HEK293 (cell line): ENCODE measurements around the gene NPR3.

Source experiments
- CTCF ChIA-PET: fragments of 350-600 bp; formaldehyde crosslinking; extraction: SDS; loops from one replicate; lab custom pipeline; 2021; ENCODE audit warnings: antibody characterized with exemption; lab: Yijun Ruan, JAX
- POLR2A ChIA-PET: fragments of 300-600 bp; formaldehyde crosslinking; extraction: SDS; loops from one replicate; lab custom pipeline; 2020; ENCODE audit warnings: antibody characterized with exemption, inconsistent platforms; lab: Yijun Ruan, JAX
- H3K27ac ChIP-seq: fragments of 200-500 bp; sonication (Bioruptor generic); 2 replicates; pipeline ENCODE4 v1.5.1; 2014; ENCODE audit warnings: low read depth, low read length, control low read depth, inconsistent platforms; ENCODE audit errors: extremely low read depth
- H3K36me3 ChIP-seq, 2 experiments: fragments of 200-500 bp in 1 of 2; sonication (Bioruptor generic) in 1 of 2; 1 replicate in 1 of 2; 2 replicates in 1 of 2; pipeline ENCODE4 v1.5.1; 2014 to 2017; ENCODE audit warnings: inconsistent platforms in 2 of 2, low read length in 2 of 2; ENCODE audit not compliant: control insufficient read depth in 2 of 2, insufficient read depth in 1 of 2
- H3K4me1 ChIP-seq: fragments of 200-500 bp; sonication (Bioruptor generic); 2 replicates; pipeline ENCODE4 v1.5.1; 2014; ENCODE audit warnings: mild to moderate bottlenecking, low read length, inconsistent platforms; ENCODE audit not compliant: control insufficient read depth, insufficient read depth
- H3K4me3 ChIP-seq: 2 replicates; pipeline ENCODE4 v1.5.1; 2011; ENCODE audit warnings: low read depth, mild to moderate bottlenecking, control low read depth, low read length, moderate library complexity
- H3K9me3 ChIP-seq: fragments of 200-500 bp; sonication (Bioruptor generic); 2 replicates; pipeline ENCODE4 v1.5.1; 2014; ENCODE audit warnings: low read depth, low read length, inconsistent platforms; ENCODE audit not compliant: control insufficient read depth, insufficient read depth
- BCL6B ChIP-seq: fragments of 450-650 bp; formaldehyde crosslinking; IDR thresholded peaks from 2 replicates; pipeline ENCODE4 v1.5.1; 2017; ENCODE audit warnings: missing biosample characterization, missing genetic modification characterization
- HIC1 ChIP-seq: fragments of 450-650 bp; formaldehyde crosslinking; IDR thresholded peaks from 2 replicates; pipeline ENCODE4 v1.5.1; 2016; ENCODE audit warnings: missing biosample characterization, missing genetic modification characterization
- IKZF3 ChIP-seq: fragments of 450-650 bp; IDR thresholded peaks from 2 replicates; pipeline ENCODE4 v1.5.0; 2018; ENCODE audit warnings: missing biosample characterization, mild to moderate bottlenecking, missing genetic modification characterization, moderate library complexity
- KLF16 ChIP-seq: fragments of 450-650 bp; formaldehyde crosslinking; IDR thresholded peaks from 2 replicates; pipeline ENCODE4 v1.5.1; 2017; ENCODE audit warnings: missing biosample characterization, missing genetic modification characterization
- KLF8 ChIP-seq: fragments of 450-650 bp; formaldehyde crosslinking; IDR thresholded peaks from 2 replicates; pipeline ENCODE4 v1.5.1; 2016; ENCODE audit warnings: missing biosample characterization, missing genetic modification characterization
- SETDB1 ChIP-seq: IDR thresholded peaks from one replicate; pipeline ENCODE4 v1.6.1; 2017; ENCODE audit warnings: mild to moderate bottlenecking, low read length, moderate library complexity, mixed read lengths; ENCODE audit not compliant: insufficient read length
- SP7 ChIP-seq: fragments of 450-650 bp; formaldehyde crosslinking; IDR thresholded peaks from 2 replicates; pipeline ENCODE4 v1.5.1; 2016; ENCODE audit warnings: missing biosample characterization, missing genetic modification characterization
- ZEB2 ChIP-seq: fragments of 450-650 bp; formaldehyde crosslinking; IDR thresholded peaks from 2 replicates; pipeline ENCODE4 v1.5.1; 2016; ENCODE audit warnings: missing biosample characterization, missing genetic modification characterization
- ZNF112 ChIP-seq: fragments of 450-650 bp; formaldehyde crosslinking; IDR thresholded peaks from 2 replicates; pipeline ENCODE4 v1.5.0; 2017; ENCODE audit warnings: missing biosample characterization, missing genetic modification characterization
- ZNF211 ChIP-seq: fragments of 450-650 bp; formaldehyde crosslinking; IDR thresholded peaks from 2 replicates; pipeline ENCODE4 v1.5.1; 2016; ENCODE audit warnings: low read depth, missing biosample characterization, missing genetic modification characterization
- ZNF214 ChIP-seq: fragments of 450-650 bp; formaldehyde crosslinking; IDR thresholded peaks from 2 replicates; pipeline ENCODE4 v1.5.1; 2017; ENCODE audit warnings: missing biosample characterization, mild to moderate bottlenecking, missing genetic modification characterization, borderline replicate concordance
- ZNF223 ChIP-seq: fragments of 450-650 bp; formaldehyde crosslinking; IDR thresholded peaks from 2 replicates; pipeline ENCODE4 v1.5.1; 2016; ENCODE audit warnings: missing biosample characterization, missing genetic modification characterization
- ZNF555 ChIP-seq: fragments of 450-650 bp; formaldehyde crosslinking; conservative IDR thresholded peaks from 2 replicates; pipeline ENCODE4 v1.5.1; 2017; ENCODE audit warnings: missing biosample characterization, mild to moderate bottlenecking, missing genetic modification characterization, inconsistent platforms
- ZNF624 ChIP-seq: fragments of 450-650 bp; formaldehyde crosslinking; IDR thresholded peaks from 2 replicates; pipeline ENCODE4 v1.5.1; 2017; ENCODE audit warnings: missing biosample characterization, missing genetic modification characterization
- ZNF76 ChIP-seq: fragments of 450-650 bp; formaldehyde crosslinking; IDR thresholded peaks from 2 replicates; pipeline ENCODE4; 2016; ENCODE audit warnings: low read depth, missing biosample characterization, missing genetic modification characterization, borderline replicate concordance
- ZNF791 ChIP-seq: fragments of 450-650 bp; formaldehyde crosslinking; IDR thresholded peaks from 2 replicates; pipeline ENCODE4 v1.5.1; 2016; ENCODE audit warnings: missing biosample characterization, missing genetic modification characterization
- ZNF830 ChIP-seq: fragments of 450-650 bp; IDR thresholded peaks from 2 replicates; pipeline ENCODE4 v1.5.0; 2018; ENCODE audit warnings: missing biosample characterization, missing genetic modification characterization, low read depth, mild to moderate bottlenecking, moderate library complexity
- ZSCAN4 ChIP-seq: fragments of 450-650 bp; formaldehyde crosslinking; IDR thresholded peaks from 2 replicates; pipeline ENCODE4 v1.5.1; 2017; ENCODE audit warnings: missing biosample characterization, missing genetic modification characterization

Gene NPR3

GRCh38 chr5:32721626-32722025, 10.5 kb downstream of the NPR3 start:
- Histone ChIP-seq H3K36me3 (no peaks in the 10 kb centered on the region), H3K9me3 (no peaks in the 10 kb centered on the region; the same call in 1 of the 2 replicates), H3K4me3 (no peak overlapping the region), H3K4me1 (no peaks in the 10 kb centered on the region), H3K27ac (no peak overlapping the region)
- TF ChIP-seq KLF8 (tag by site-specific recombination) (no peak), ZNF76 (tag by site-specific recombination) (no peak), ZNF555 (no peak), ZNF624 (tag by site-specific recombination) (no peak), ZEB2 (tag by site-specific recombination) (no peak), ZSCAN4 (tag by site-specific recombination) (no peak), HIC1 (no peak), ZNF211 (no peak), KLF16 (tag by site-specific recombination) (no peak), SETDB1 (no peak), SP7 (tag by site-specific recombination) (no peak), BCL6B (tag by site-specific recombination) (no peak), ZNF223 (tag by site-specific recombination) (no peak), ZNF112 (no peak), ZNF214 (no peak), ZNF791 (tag by site-specific recombination) (no peak)
- ChIA-PET POLR2A (no interaction called here), CTCF (no interaction called here)

- H3K27ac ChIP-seq: no peak overlapping the region
- ChIA-PET CTCF (interaction anchor here (0.7 kb wide), 1 partner anchor 683 kb away, joined by 3 read pairs; no protein-coding TSS in a partner anchor), POLR2A (no interaction called here)
- H3K36me3 ChIP-seq: no peaks in the 10 kb centered on the region
- no peaks in the 10 kb centered on the region for H3K4me1 ChIP-seq
- TF ChIP-seq SP7 (tag by site-specific recombination) (no peak), IKZF3 (tag by site-specific recombination) (no peak), ZNF112 (no peak), ZNF830 (tag by site-specific recombination) (no peak)
- H3K9me3 ChIP-seq: no peaks in the 10 kb centered on the region; the same call in 1 of the 2 replicates
- no peak overlapping the region for H3K4me3 ChIP-seq
Measured at GRCh38 chr5:32722957-32723356, 11.8 kb downstream of the NPR3 start.

- POLR2A ChIA-PET: no interaction called here
- no peaks in the 10 kb centered on the region for H3K9me3 ChIP-seq
- H3K4me3 ChIP-seq: no peak overlapping the region
- no peak overlapping the region for H3K27ac ChIP-seq
- CTCF ChIA-PET: no interaction called here
- no peaks in the 10 kb centered on the region for H3K4me1 ChIP-seq
- no peak for TF ChIP-seq KLF16 (tag by site-specific recombination)
- no peaks in the 10 kb centered on the region for H3K36me3 ChIP-seq
Measured at GRCh38 chr5:32724526-32724925, 13.4 kb downstream of the NPR3 start.
